ENCODE data around the gene NAPB. TPM values are rescaled to one million over a fixed set of nuclear protein-coding genes. Genes with fewer than 3 reads are reported as not detected.
"Not testable (repeated sequence)": the region's sequence is repeated elsewhere in the genome, so short reads cannot be mapped to it uniquely, and the experiment has no call there.

The NAPB gene
- total RNA-seq (7.5 TPM), polyA plus RNA-seq (ENCODE audit: insufficient read depth in 1 of 8, insufficient read length in 8 of 8, low replicate concordance in 1 of 8) (1 to 10 TPM; 5.6 to 9.2 (median 6.9) TPM)
- long read RNA-seq, donor 1, partial matches to known transcripts: 0 of 2 reads
- long read RNA-seq, donor 1, other reads (novel, unspliced or antisense): 0 of 2 reads
- long read RNA-seq, donor 2, partial matches to known transcripts: 0 of 1 reads
- long read RNA-seq, donor 2, other reads (novel, unspliced or antisense): 0 of 1 reads
- long read RNA-seq, donor 3, partial matches to known transcripts: 0 of 1 reads
- long read RNA-seq, donor 3, other reads (novel, unspliced or antisense): 0 of 1 reads
- long read RNA-seq, donor 4: 0 reads
- long read RNA-seq, donor 5, partial matches to known transcripts: 0 of 5 reads
- long read RNA-seq, donor 5, other reads (novel, unspliced or antisense): 0 of 5 reads
- long read RNA-seq, donor 6, partial matches to known transcripts: 0 of 4 reads
- long read RNA-seq, donor 6, other reads (novel, unspliced or antisense): 0 of 4 reads
- long read RNA-seq, donor 7, partial matches to known transcripts: 0 of 1 reads
- long read RNA-seq, donor 7, other reads (novel, unspliced or antisense): 0 of 1 reads
- long read RNA-seq, donor 8, partial matches to known transcripts: 0 of 2 reads
- long read RNA-seq, donor 8, other reads (novel, unspliced or antisense): 0 of 2 reads
- long read RNA-seq, donor 9: 0 reads
- long read RNA-seq, donor 10, partial matches to known transcripts: 0 of 2 reads
- long read RNA-seq, donor 10, other reads (novel, unspliced or antisense): 0 of 2 reads
- long read RNA-seq, donor 11, partial matches to known transcripts: 0 of 3 reads
- long read RNA-seq, donor 11, other reads (novel, unspliced or antisense): 0 of 3 reads

GRCh38 chr20:23420943-23421931, at the start of gene NAPB:
Gene NAPB, minus strand, starts transcription at chr20:23421488. Its CDS starts 86 bp downstream, at chr20:23421402.
- Histone ChIP-seq H3K36me3 (ENCODE audit: control insufficient read depth, insufficient read depth, low read length) (no peaks in the 10 kb centered on the region), H3K4me3 (ENCODE audit: low read length) (peak within 1 kb of the TSS; percentile 97), H3K27ac (ENCODE audit: low read length) (peak within 1 kb of the TSS; percentile 74), H3K4me1 (ENCODE audit: control insufficient read depth, insufficient read depth, low read length) (no peaks in the 10 kb centered on the region), H3K9me3 (replicated peaks; ENCODE audit: control insufficient read depth, low read depth, low read length) (no peaks in the 10 kb centered on the region), H3K27me3 (ENCODE audit: control insufficient read depth, insufficient read depth, low read length) (no peaks in the 10 kb centered on the region)
- DNase-seq: peak; percentile 98
- 0% methylated on average over 50 of the region's 64 CpGs for WGBS (ENCODE audit: insufficient coverage)

DNA sequence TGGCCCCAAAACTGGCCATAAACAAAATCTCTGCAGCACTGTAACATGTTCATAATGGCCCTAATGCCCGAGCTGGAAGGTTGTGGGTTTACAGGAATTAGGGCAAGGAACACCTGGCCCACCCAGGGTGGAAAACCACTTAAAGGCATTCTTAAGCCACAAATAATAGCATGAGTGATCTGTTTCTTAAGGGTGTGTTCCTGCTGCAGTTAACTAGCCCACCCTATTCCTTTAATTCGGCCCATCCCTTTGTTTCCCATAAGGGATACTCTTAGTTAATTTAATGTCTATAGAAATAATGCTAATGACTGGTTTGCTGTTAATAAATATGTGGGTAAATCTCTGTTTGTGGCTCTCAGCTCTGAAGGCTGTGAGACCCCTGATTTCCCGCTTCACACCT, 45.7 kb upstream of the NAPB start:
- not testable (repeated sequence) for H3K27ac ChIP-seq (ENCODE audit: low read length); H3K9me3 ChIP-seq (replicated peaks; ENCODE audit: control insufficient read depth, low read depth, low read length); H3K36me3 ChIP-seq (ENCODE audit: control insufficient read depth, insufficient read depth, low read length); H3K4me3 ChIP-seq (ENCODE audit: low read length); H3K27me3 ChIP-seq (ENCODE audit: control insufficient read depth, insufficient read depth, low read length); H3K4me1 ChIP-seq (ENCODE audit: control insufficient read depth, insufficient read depth, low read length); DNase-seq
- 100% methylated on average over 1 of the region's 3 CpGs for WGBS (ENCODE audit: insufficient coverage)

GRCh38 chr20:23461180-23461579, 39.9 kb upstream of the NAPB start:
- no peaks in the 10 kb centered on the region for H3K27me3 ChIP-seq (ENCODE audit: control insufficient read depth, insufficient read depth, low read length)

DNA sequence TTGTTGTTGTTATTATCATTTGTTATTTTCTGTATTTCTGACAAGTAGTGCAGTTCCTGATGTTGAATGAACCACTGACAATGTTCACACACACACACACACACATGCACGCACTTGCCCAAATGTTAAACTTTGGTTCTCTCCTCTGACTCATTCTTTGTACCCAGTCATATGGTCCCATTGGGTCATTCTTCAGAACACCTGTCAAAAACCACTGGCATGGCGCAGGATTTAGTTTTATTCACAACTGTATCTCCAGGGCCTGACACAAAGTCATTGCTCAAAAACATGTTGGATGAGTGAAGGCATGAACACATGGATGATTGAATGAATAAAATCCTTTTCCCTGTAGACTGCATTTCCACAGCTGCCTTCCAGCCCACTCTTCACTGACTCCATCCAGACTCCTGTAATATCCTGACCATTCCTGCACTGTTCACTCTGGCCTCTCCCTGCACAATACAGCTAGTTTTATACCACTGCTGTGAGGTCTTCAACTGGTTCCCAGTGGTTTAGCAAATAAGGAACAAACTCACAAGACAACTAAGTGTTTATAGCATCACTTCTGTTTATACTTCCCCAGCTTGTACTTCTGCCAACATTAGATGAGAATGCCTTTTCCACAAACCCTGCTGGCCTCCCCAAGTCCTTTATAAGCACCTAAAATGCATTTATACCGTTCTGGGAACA, 38.3 kb upstream of the NAPB start:
- WGBS (ENCODE audit: insufficient coverage): 86% methylated on average over 1 of the region's 3 CpGs
- DNase-seq: peak; percentile 81

More at GRCh38 chr20:23461180-23461579, 39.9 kb upstream of the NAPB start:
- Histone ChIP-seq H3K36me3 (ENCODE audit: control insufficient read depth, insufficient read depth, low read length) (no peaks in the 10 kb centered on the region), H3K4me3 (ENCODE audit: low read length) (no peak overlapping the region), H3K4me1 (ENCODE audit: control insufficient read depth, insufficient read depth, low read length) (peaks cover 7% of the 10 kb centered on the region), H3K27ac (ENCODE audit: low read length) (no peak overlapping the region), H3K9me3 (replicated peaks; ENCODE audit: control insufficient read depth, low read depth, low read length) (peaks cover 3% of the 10 kb centered on the region)
- no CpG with 5 or more reads among the region's 1 CpG for WGBS (ENCODE audit: insufficient coverage)
- no peak for DNase-seq

GRCh38 chr20:23456873-23457272, 35.6 kb upstream of the NAPB start:
- H3K36me3 ChIP-seq (ENCODE audit: control insufficient read depth, insufficient read depth, low read length): no peaks in the 10 kb centered on the region
- peaks cover 7% of the 10 kb centered on the region for H3K4me1 ChIP-seq (ENCODE audit: control insufficient read depth, insufficient read depth, low read length)
- no peak overlapping the region for H3K4me3 ChIP-seq (ENCODE audit: low read length)
- H3K9me3 ChIP-seq (replicated peaks; ENCODE audit: control insufficient read depth, low read depth, low read length): no peaks in the 10 kb centered on the region
- no peaks in the 10 kb centered on the region for H3K27me3 ChIP-seq (ENCODE audit: control insufficient read depth, insufficient read depth, low read length)
- no peak overlapping the region for H3K27ac ChIP-seq (ENCODE audit: low read length)
- DNase-seq: no peak
- 97% methylated on average over 5 of the region's 7 CpGs for WGBS (ENCODE audit: insufficient coverage)

More for the DNA sequence above, 38.3 kb upstream of the NAPB start:
- H3K4me1 ChIP-seq (ENCODE audit: control insufficient read depth, insufficient read depth, low read length): peaks cover 7% of the 10 kb centered on the region
- no peaks in the 10 kb centered on the region for H3K27me3 ChIP-seq (ENCODE audit: control insufficient read depth, insufficient read depth, low read length)
- no peak overlapping the region for H3K27ac ChIP-seq (ENCODE audit: low read length)
- H3K4me3 ChIP-seq (ENCODE audit: low read length): no peak overlapping the region
- H3K36me3 ChIP-seq (ENCODE audit: control insufficient read depth, insufficient read depth, low read length): no peaks in the 10 kb centered on the region
- H3K9me3 ChIP-seq (replicated peaks; ENCODE audit: control insufficient read depth, low read depth, low read length): no peaks in the 10 kb centered on the region

DNA sequence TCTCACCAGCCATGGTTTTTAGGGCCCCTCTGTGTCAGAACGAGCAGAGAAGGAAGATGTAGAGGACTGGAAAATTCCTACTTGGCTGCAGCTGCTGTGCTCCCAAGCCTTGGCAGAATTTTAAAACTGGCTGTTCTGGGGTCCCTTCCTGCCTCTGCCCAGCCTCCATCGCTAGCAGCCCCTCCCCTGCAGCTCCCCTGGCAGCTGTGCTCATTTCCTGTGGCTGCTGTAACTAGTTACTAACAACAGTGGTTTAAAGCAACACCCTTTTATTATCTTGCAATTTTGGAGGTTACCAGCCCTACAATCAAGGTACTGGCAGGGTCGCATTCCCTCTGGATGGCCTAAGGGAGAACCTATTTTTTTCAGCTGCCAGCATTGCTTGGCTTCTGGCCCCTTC, 35.1 kb upstream of the NAPB start:
- peak; percentile 60 for DNase-seq
- Histone ChIP-seq H3K4me1 (ENCODE audit: control insufficient read depth, insufficient read depth, low read length) (peaks cover 7% of the 10 kb centered on the region), H3K4me3 (ENCODE audit: low read length) (no peak overlapping the region), H3K27ac (ENCODE audit: low read length) (no peak overlapping the region), H3K9me3 (replicated peaks; ENCODE audit: control insufficient read depth, low read depth, low read length) (no peaks in the 10 kb centered on the region), H3K36me3 (ENCODE audit: control insufficient read depth, insufficient read depth, low read length) (no peaks in the 10 kb centered on the region), H3K27me3 (ENCODE audit: control insufficient read depth, insufficient read depth, low read length) (no peaks in the 10 kb centered on the region)
- WGBS (ENCODE audit: insufficient coverage): 35% methylated on average over 3 of the region's 3 CpGs

GRCh38 chr20:23455639-23456038, 34.4 kb upstream of the NAPB start:
- 96% methylated on average over 5 of the region's 7 CpGs for WGBS (ENCODE audit: insufficient coverage)
- H3K4me3 ChIP-seq (ENCODE audit: low read length): no peak overlapping the region
- no peak overlapping the region for H3K27ac ChIP-seq (ENCODE audit: low read length)
- no peaks in the 10 kb centered on the region for H3K27me3 ChIP-seq (ENCODE audit: control insufficient read depth, insufficient read depth, low read length)
- H3K36me3 ChIP-seq (ENCODE audit: control insufficient read depth, insufficient read depth, low read length): no peaks in the 10 kb centered on the region
- H3K4me1 ChIP-seq (ENCODE audit: control insufficient read depth, insufficient read depth, low read length): peaks cover 7% of the 10 kb centered on the region
- no peak for DNase-seq
- H3K9me3 ChIP-seq (replicated peaks; ENCODE audit: control insufficient read depth, low read depth, low read length): no peaks in the 10 kb centered on the region

DNA sequence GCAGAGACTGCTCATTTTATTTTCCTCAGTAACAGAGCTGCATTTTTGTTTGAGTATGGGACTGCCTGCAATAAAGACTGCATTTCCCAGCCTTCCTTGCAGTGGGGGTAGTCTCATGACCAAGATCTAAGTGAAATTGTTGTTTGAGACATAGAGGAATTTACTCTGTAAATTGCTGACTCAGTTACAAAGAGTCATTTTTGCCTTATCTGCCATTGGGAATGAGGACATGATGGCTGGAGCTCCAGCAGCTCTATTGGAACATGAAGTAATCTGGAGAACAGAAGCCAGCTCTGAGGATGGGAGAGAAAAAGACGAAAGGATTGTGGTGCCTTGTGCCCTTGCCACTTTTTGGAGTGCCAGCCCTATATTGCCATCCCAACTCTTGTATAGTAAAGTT, 33.5 kb upstream of the NAPB start:
- no peak for DNase-seq
- H3K27ac ChIP-seq (ENCODE audit: low read length): no peak overlapping the region
- no peaks in the 10 kb centered on the region for H3K36me3 ChIP-seq (ENCODE audit: control insufficient read depth, insufficient read depth, low read length)
- H3K4me3 ChIP-seq (ENCODE audit: low read length): no peak overlapping the region
- H3K4me1 ChIP-seq (ENCODE audit: control insufficient read depth, insufficient read depth, low read length): peaks cover 4% of the 10 kb centered on the region
- no peaks in the 10 kb centered on the region for H3K9me3 ChIP-seq (replicated peaks; ENCODE audit: control insufficient read depth, low read depth, low read length)
- WGBS (ENCODE audit: insufficient coverage): no CpG with 5 or more reads among the region's 1 CpG
- H3K27me3 ChIP-seq (ENCODE audit: control insufficient read depth, insufficient read depth, low read length): no peaks in the 10 kb centered on the region
